GM06990 (cell line): ENCODE data around the gene CERS4.
A peak's percentile ranks its signal among the peaks of the same experiment; 100 is the strongest.
"Not testable (repeated sequence)": the region's sequence is repeated elsewhere in the genome, so short reads cannot be mapped to it uniquely, and the experiment has no call there.

Source experiments
- DNase-seq: peaks from one replicate; pipeline ENCODE4 v3.0.0-alpha.2; 2011; ENCODE audit not compliant: insufficient read length; ENCODE audit errors: extremely low read depth
- H3K27me3 ChIP-seq: replicated peaks from 2 replicates; pipeline ENCODE4 v1.6.0; 2011; ENCODE audit warnings: low read length; ENCODE audit not compliant: control insufficient read depth, insufficient read depth
- H3K36me3 ChIP-seq: 2 replicates; pipeline ENCODE4 v1.5.1; 2011; ENCODE audit warnings: low read length; ENCODE audit not compliant: control insufficient read depth, insufficient read depth
- H3K4me3 ChIP-seq: replicated peaks from 2 replicates; pipeline ENCODE4 v1.5.1; 2011; ENCODE audit warnings: low read depth, mild to moderate bottlenecking, control low read depth, low read length
- CTCF ChIP-seq: IDR thresholded peaks from 2 replicates; pipeline ENCODE4 v1.5.1; 2011; ENCODE audit warnings: low read length, control low read depth, mild to moderate bottlenecking, inconsistent platforms; ENCODE audit not compliant: insufficient read depth, poor library complexity, severe bottlenecking

The CERS4 gene

DNA sequence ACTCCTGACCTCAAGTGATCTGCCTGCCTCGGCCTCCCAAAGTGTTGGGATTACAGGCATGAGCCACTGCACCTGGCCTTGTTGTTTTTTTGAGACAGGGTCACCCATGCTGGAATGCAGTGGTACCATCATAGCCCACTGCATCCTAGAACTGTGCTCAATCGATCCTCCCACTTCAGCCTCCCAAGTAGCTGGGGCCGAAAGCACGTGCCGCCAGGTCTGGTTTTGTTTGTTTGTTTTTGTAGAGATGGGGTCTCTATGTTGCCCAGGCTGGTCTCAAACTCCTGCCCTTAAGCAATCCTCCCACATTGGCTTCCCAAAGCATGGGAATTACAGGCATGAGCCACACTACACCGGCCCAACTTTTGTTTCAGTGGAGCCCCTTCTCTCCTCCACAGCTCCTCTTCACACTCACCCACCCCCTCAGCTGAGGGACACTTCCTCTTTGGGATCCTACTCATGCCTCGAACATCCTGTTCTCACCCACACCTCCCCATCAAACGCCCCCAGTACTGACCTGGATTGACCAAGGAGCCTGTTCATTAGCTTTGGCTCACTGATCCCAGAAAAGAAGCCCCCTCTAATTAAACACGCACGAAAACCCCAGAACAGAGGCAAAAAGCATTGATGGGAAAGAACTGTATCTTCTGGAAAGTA is 12.8 kb upstream of the CERS4 start:
- no peak overlapping the region for H3K4me3 ChIP-seq
- no peaks in the 10 kb centered on the region for H3K36me3 ChIP-seq
- TF ChIP-seq CTCF: no peak
- no peaks in the 10 kb centered on the region for H3K27me3 ChIP-seq
- DNase-seq: no peak

- H3K36me3 ChIP-seq, H3K4me3 ChIP-seq, H3K27me3 ChIP-seq, DNase-seq: not testable (repeated sequence)
These were observed 5.7 kb upstream of the CERS4 start for GRCh38 chr19:8203288-8204120.

DNA sequence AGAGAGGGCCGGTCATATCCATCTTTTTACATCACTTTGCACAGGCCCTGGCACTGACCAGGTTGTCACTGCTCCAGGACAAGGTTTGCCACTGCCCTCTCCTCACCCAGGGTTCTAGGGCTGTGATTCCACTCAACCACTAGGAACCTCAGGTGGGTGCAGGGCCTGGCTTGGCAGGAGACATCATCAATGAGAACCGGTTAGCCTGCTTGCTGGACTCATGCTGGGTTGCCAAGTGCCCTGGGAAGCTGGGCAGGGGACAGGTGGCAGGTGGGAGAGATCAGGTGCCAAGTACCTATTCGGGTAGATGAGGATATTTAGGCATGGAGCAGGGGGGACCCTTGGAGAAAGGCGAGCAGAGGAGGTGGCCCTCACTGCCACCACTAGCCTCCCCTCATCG is 4.2 kb upstream of the CERS4 start:
- DNase-seq: no peak
- H3K4me3 ChIP-seq: no peak overlapping the region
- H3K27me3 ChIP-seq: no peaks in the 10 kb centered on the region
- H3K36me3 ChIP-seq: no peaks in the 10 kb centered on the region
- no peak for TF ChIP-seq CTCF

DNA sequence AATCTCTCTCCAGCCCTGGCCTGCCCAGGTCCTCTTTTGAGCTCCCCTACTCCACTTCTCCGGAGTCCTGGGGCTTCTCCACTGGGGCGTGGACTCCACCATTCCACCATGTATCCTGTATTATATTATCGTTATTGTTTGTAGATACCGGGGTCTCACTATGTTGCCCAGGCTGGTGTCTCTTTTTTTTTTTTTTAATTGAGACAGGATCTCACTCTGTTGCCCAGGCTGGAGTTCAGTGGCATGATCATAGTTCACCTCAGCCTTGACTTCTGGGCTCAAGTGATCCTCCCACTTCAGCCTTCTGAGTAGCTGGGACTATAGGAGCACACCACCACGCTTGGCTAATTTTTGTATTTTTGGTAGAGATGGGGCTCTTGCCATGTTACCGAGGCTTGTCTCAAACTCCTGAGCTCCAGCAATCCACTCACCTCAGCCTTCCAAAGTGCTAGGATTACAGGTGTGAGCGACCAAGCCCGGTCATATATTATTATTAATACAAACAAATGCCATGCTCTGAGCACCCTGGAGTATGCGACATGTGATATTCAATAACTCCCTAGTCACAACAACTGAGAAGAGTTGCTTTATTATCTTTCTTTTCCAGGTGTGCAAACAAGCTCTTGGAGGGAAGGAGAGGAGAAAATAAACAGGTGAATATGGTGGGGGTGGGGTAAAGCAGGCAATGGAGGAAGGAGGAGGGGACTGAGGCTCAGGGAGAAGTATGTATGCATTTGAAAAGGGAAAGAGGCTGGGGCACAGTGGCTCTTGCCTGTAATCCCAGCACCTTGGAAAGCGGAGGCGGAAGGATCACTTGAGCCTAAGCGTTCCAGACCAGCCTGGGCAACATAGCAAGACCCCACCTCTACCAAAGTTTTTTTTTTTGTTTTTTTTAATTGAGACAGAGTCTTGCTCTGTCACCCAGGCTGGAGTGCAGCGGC is 2.8 kb upstream of the CERS4 start:
- H3K27me3 ChIP-seq: no peaks in the 10 kb centered on the region
- H3K4me3 ChIP-seq: no peak overlapping the region
- no peak for DNase-seq
- H3K36me3 ChIP-seq: no peaks in the 10 kb centered on the region; the same call in 1 of the 2 replicates
- TF ChIP-seq CTCF: no peak

DNA sequence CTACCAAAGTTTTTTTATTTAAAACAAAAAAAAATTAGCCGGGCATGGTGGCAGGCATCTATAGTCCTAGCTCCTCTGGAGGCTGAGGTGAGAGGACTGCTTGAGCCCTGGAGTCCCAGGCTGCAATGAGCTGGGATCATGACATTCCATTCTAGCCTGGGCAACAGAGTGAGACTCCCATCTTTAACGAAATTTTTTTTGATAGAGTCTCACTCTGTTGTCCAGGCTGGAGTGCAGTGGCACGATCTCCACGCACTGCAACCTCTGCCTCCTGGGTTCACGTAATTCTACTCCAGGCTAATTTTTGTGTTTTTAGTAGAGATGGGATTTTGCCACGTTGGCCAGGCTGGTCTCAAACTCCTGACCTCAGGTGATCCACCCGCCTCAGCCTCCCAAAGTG is 1.8 kb upstream of the CERS4 start:
- not testable (repeated sequence) for H3K4me3 ChIP-seq, H3K36me3 ChIP-seq, DNase-seq, H3K27me3 ChIP-seq

GRCh38 chr19:8208119-8208921 is 850 bp upstream of the CERS4 start:
- DNase-seq: no peak
- no peaks in the 10 kb centered on the region for H3K27me3 ChIP-seq
- H3K4me3 ChIP-seq: peak overlapping the region; percentile 96
- no peak for TF ChIP-seq CTCF
- peaks cover 2% of the 10 kb centered on the region for H3K36me3 ChIP-seq
